NCI-H2227 (cell line): ENCODE results near the gene MRPL27.
A peak's percentile ranks its signal among the peaks of the same experiment; 100 is the strongest.
"Not testable (repeated sequence)": the region's sequence is repeated elsewhere in the genome, so short reads cannot be mapped to it uniquely, and the experiment has no call there.

Experiments used
- DNase-seq: peaks from one replicate; lab custom pipeline; 2025; ENCODE audit not compliant: unreplicated experiment; lab: John Stamatoyannopoulos, UW

The MRPL27 gene

GRCh38 chr17:50372758-50373556, at the start of gene MRPL27, which contains the start of gene EME1:
Gene MRPL27, minus strand, starts transcription at chr17:50373184. Its CDS starts 14 bp downstream, at chr17:50373170.
Gene EME1, plus strand, starts transcription at chr17:50373229. Its CDS starts 1,980 bp downstream, at chr17:50375209.
- peak; percentile 93 for DNase-seq

GRCh38 chr17:50422738-50423137, 49.8 kb upstream of the MRPL27 start:
- no peak for DNase-seq

DNA sequence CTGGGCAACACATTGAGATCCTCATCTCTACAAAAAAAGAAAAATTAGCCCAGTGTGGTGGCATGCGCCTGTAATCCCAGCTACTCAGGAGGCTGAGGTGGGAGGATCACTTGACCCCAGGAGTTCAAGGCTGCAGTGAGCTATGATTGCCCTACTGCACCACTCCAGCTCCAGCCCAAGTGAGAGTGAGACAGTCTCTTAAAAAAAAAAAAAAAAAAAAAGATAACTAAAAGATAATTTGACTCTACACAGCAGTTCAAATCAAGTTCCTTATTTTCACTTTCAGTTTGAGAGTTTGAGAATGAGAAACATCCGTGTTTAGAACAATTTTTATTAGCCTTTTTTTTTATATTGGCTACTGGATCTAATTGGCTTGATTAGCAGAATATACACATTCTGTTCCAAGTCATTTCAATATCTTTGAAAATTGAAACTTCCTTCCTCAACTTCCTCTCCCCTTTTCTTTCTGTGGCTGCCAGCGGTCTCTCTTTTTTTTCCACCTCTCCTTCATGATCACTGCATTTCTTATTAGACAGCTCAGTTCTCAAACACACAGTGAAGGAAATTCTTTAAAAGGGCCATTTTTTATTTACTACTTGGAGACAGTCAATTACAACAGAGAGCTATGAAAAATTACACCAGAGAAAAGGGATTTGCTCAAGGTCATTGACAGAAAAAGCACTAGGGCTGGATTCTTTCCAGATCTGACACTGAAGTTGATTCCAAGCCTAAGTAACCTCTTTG, 48.5 kb upstream of the MRPL27 start:
- no peak for DNase-seq

GRCh38 chr17:50420419-50421112, 47.6 kb upstream of the MRPL27 start:
- no peak for DNase-seq

- not testable (repeated sequence) for DNase-seq
Observed at GRCh38 chr17:50419577-50419976, 46.6 kb upstream of the MRPL27 start.

DNA sequence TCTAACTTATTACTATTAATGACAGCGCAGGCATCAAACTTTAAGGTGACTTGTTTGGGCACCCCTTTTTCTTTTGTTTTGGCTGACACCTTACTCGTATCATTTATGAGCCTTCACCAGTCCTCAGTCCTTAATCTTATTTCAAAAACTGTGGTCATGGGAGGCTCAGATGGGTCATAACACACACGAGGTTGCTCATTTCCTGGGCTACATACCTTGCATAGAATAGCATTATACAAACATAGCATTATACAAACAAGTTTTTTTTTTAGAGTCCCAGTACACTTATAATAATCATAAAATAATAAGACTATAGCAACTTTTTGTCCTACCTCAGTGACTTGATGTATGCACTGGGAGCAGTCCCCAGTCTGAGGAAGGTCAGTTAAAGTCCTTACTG, 41.8 kb upstream of the MRPL27 start:
- no peak for DNase-seq

DNA sequence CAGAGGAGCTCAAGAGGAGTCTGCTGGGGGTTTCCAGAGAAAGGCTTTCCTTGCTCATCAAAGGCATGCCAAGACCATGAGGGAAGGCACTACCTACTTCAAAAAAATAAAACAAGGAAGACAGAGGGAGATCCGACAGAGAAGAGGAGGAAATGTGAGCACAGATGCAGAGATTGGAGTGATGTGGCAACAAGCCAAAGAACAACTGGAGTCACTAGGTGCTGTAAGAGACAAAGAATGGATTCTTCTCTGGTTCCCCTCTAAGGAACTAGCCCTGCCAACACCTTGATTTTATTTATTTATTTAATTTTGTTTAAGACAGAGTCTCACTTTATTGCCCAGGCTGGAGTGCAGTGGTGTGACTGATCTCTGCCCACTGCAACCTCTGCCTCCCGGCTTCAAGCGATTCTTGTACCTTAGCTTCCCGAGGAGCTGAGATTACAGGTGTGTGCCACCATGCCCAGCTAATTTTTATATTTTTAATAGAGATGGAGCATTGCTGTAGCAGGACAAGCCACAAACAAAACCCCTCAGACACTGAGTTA, 39.3 kb upstream of the MRPL27 start:
- DNase-seq: no peak

DNA sequence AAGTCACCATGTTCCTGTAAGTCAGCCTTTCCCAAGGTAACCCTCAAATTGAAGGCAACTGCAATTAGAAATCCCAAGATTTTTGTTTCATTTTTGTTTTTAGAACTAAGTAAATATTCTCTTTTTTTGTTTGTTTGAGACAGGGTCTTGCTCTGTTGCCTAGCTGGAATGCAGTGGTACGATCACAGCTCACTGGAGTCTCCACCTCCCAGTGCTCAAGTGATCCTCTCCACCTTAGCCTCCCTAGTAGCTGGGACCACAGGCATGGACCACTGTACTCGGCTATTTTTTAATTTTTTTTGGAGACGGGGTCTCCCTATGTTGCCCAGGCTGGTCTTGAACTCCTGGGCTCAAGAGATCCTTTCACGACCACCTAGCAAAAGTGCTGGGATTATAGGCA, 34.9 kb upstream of the MRPL27 start:
- no peak for DNase-seq

DNA sequence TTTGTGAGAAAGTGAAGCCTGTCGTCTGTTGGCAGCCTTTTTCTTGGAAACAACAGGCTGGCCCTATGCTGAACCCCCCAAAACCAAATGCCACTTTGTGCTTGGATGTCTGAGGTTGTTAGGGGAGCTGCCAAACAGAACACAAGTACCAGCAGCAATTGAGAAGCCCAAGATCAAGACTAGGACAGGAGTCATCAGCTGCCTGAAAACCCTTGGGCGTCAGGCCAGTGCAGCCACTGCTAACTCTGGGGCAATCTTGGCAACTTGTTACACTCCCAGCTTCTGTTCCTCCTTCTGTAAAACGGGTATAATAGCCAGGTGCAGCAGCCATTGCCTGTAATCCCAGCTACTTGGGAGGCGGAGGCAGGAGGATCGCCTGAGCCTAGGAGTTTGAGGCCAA, 33.6 kb upstream of the MRPL27 start:
- no peak for DNase-seq

GRCh38 chr17:50405351-50405750, 32.4 kb upstream of the MRPL27 start:
- DNase-seq: not testable (repeated sequence)

DNA sequence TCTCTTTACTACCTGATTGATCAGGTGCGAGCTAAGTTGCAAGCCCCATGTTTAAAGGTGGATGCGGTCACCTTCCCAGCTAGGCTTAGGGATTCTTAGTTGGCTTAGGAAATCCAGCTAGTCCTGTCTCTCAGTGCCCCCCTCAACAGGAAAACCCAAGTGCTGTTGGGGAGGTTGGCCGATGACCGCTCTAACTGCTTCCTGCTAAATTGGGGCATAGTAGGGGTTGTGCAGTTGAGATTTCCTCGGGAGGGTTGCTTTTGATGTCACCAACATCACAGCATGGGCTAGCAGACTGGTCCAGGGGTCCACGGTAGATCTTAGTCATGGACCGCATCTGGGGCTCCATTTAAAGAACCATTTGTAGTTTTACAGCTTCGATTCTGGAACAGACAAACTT, 26.6 kb upstream of the MRPL27 start:
- not testable (repeated sequence) for DNase-seq

DNA sequence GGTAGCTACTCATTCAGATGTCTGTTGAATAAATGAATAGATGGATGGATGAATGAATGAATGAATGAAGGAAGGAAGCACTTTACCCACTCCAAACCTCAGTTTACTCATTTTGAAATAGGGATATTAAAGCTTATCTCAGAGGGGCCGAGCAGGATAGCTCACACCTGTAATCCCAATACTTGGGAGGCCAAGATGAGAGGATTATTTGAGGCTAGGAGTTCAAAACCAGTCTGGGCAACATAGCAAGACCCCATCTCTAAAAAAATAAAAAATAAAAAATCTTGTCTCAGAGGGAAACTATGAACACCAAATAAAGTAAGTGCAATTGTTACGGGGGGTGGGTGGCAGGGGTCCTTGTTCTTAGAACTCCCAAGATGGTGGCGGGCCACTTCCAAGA, 25.7 kb upstream of the MRPL27 start:
- not testable (repeated sequence) for DNase-seq

DNA sequence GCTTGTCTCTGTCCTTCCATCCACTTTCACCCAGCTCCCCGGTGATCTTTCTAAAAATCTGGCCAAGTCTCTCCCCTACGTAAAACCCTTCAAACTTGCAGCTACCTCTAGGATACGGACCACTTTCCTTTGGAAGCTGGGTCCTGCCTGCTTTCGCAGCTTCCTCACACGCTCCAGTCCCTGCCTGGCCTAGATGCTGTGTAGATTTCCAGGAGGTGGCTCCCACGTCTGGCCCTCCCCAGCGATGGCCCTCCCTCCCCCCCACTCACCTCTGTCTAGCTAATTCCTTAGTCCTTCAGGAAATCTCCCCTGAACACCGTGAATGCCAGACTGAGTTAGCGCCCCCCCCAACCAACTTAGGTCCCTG, 24.9 kb upstream of the MRPL27 start:
- no peak for DNase-seq

DNA sequence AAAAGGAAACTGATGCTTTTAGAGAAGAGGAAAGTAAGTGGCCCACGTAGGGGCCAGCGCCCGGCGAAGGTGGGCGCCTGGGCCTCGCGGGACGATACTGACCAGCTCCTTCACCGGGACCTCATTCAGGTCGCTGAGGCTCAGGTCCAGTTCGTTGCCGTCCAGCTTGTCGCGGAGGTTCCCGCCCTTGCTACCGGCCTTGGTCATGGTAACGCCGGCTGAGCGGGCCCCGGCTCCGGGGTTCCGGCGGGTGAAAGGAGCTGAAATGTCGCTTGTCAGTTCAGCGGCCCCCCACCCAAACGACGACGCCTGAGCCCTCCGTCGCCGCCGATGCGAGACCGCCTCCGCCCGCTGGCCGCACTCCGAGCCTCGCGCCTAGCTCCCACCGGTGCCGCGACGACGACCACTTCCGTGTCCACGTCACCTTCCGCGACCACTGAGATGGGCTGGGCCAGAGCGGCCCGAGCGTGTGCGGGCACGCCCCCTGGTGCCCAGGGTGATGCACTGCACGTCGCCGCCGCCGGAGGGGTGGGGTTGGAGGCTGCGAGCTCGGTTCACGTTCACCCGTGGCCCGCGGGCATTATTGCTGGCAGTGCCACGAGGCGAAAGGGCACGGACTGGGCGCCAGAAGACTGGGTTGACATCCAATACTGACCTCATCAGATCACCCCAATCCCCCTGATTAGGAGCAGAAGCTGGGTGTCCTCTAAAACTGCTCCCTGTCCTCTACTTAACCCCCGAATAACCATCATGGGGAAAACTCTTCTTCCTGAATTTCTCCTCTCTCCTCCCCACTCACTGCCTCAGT, 24.3 kb upstream of the MRPL27 start, which contains the start of gene LRRC59:
Gene LRRC59, minus strand, starts transcription at position 413 of the 808 bp plus-strand sequence. Its CDS starts 206 bp downstream, at position 207.
- peak; percentile 92 for DNase-seq

- DNase-seq: peak; percentile 49
Observed at GRCh38 chr17:50396261-50397110, 23.5 kb upstream of the MRPL27 start.

DNA sequence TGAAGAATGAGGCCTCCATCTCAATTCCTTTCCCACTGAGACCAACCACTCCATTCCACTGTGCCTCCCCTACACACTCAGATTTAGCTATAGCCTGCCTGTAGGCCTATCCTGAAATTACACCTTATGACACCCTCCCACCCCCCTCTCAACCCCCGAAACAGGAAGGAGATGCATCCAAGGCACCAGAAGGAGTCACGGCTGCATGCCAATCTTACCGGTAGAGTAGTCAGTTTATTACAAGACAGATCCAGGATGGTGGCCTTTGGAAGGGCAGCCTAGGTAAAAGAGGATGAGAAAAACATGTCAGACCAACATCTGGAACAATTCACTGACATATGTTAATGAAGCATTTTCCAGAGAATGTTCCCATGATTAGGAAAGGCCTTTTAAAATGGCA, 21.7 kb upstream of the MRPL27 start:
- DNase-seq: no peak

- DNase-seq: no peak
Observed at GRCh38 chr17:50393700-50394099, 20.7 kb upstream of the MRPL27 start.

DNA sequence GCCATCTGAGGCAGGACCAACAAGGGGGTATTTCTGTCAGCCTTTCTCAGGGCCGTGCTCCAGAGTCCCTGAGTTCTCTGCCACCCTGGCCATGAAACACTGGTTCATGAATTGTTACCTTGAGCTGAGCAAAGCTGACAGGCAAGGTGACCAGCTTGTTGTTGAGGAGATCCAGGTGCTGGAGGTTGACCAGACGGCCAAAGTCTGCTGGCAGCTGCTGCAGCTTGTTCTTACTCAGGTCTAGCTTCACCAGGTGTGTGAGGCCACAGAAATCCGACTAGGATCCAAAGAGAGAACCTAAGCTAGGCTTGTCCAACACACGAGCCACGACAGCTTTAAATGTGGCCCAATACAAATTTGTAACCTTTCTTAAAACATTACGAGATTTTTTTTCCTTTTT, 19.6 kb upstream of the MRPL27 start:
- no peak for DNase-seq

DNA sequence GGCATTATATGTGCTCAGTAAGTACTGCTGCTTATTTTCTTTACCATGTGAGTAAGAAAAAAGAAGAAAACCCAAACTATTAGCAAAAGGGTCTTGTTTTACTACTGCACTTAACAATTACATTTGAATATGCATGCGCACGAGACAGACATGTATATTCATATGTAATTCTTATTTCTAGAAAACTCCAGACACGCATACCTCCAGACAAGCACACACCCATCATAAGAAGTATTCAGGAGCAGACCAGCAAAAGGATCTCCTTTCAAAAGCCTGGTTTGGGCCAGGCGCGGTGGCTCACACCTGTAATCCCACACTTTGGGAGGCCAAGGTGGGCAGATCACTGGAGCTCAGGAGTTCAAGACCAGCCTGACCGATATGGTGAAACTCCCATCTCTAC, 16.6 kb upstream of the MRPL27 start:
- no peak for DNase-seq

- no peak for DNase-seq
Observed at GRCh38 chr17:50388728-50389127, 15.7 kb upstream of the MRPL27 start.
